Coronary artery (tissue), 2 donors: ENCODE data around the gene NMT2.

ENCODE experiments used
- DNase-seq: peaks from one replicate; pipeline ENCODE4 v3.0.0-alpha.2; 2017; ENCODE audit warnings: low spot score
- H3K27ac ChIP-seq, 2 donors: fragments of 200-600 bp; sonication (generic); one replicate each; pipeline ENCODE4 v1.5.1; 2016 to 2019
- H3K4me3 ChIP-seq: fragments of 200-600 bp; sonication (generic); 2 replicates; pipeline ENCODE4 v1.5.1; 2016; ENCODE audit warnings: mild to moderate bottlenecking, moderate library complexity
- CTCF ChIP-seq: fragments of 200-600 bp; sonication (generic); IDR thresholded peaks from one replicate; pipeline ENCODE4 v1.5.1; 2019; ENCODE audit warnings: antibody characterized with exemption

The NMT2 gene

DNA sequence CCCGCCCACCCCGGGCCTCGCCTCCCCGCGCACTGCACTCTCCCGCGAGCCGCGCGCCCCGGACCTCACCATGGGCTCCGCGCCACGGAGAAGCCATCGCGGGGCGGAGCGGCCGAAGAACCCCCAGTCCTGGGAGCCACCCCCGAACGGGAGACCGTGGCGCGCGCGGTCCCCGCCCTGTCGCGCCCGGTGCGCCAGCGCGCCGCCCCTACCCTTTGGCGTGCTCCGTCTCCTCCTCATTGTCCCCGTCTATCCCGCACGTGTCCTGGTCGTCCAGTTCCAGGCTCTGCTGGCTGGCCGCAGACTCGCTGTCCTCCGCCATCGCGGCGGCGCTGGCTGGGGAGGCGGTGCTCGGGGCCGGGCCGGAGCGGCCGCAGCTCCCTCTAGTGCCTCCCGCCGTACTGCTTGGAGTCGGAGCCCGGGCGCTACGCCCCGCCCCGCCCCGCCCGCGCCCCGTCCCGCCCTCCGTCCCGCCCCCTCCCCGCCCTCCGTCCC lies at the start of gene NMT2:
NMT2 (minus strand) TSS at position 403 of the 495 bp plus-strand sequence; CDS start at position 322, 81 bp downstream.
- peak within 1 kb of the TSS; percentile 97 for H3K4me3 ChIP-seq
- H3K27ac ChIP-seq: peak within 1 kb of the TSS; percentile 44 to 91
- TF ChIP-seq CTCF: no peak
- DNase-seq: peak; percentile 94

- H3K4me3 ChIP-seq: no peak overlapping the region
- DNase-seq: no peak
- no peak for TF ChIP-seq CTCF
- no peak overlapping the region for H3K27ac ChIP-seq
These were observed 48.2 kb upstream of the NMT2 start for GRCh38 chr10:15216700-15217099.

- DNase-seq: no peak
- no peak overlapping the region for H3K4me3 ChIP-seq
- H3K27ac ChIP-seq: no peak overlapping the region
- TF ChIP-seq CTCF: no peak
These were observed 45.7 kb upstream of the NMT2 start for GRCh38 chr10:15214237-15214636.

- DNase-seq: no peak
- Histone ChIP-seq H3K4me3 (no peak overlapping the region), H3K27ac (no peak overlapping the region)
- TF ChIP-seq CTCF: no peak
These were observed 45.0 kb upstream of the NMT2 start for GRCh38 chr10:15213461-15213861.

- DNase-seq: no peak
- H3K27ac ChIP-seq: no peak overlapping the region
- TF ChIP-seq CTCF: no peak
- H3K4me3 ChIP-seq: no peak overlapping the region
These were observed 43.0 kb upstream of the NMT2 start for GRCh38 chr10:15211464-15211979.

GRCh38 chr10:15210521-15210920 lies 42.0 kb upstream of the NMT2 start:
- H3K4me3 ChIP-seq: no peak overlapping the region
- no peak for DNase-seq
- no peak overlapping the region for H3K27ac ChIP-seq
- TF ChIP-seq CTCF: no peak

DNA sequence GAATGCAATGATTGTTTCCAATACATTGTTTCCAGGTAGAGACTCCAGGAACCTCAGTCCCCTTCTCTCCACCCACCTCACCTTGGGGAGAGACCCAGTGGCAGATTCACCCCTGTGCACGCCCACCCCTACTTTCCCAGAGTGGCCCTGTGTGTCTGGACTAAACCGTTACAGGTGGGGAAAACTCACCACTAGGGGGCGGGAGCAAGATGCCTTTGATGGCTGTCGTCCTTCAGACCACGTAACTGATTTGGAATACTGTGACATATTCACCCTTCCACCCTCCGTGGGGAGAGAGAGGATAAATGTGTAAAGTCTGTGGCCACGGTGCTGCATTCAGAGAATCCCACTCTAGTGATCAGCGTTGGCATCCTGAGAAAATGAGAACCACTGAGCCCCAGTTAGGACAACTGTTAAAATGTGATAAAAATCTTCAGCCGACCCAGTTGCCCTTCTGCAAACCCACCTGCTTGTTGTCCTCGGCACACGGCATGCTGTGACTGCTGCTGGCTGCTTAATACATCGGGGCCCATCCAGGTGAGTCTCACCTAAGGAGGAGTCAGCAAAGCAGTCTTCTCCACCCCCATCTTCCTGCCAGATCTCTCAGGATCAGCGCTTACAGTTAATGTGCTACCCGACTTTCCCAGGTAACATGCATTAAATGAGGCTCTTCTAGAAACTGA lies 41.5 kb upstream of the NMT2 start:
- TF ChIP-seq CTCF: peak; percentile 81
- H3K27ac ChIP-seq: no peak overlapping the region
- no peak for DNase-seq
- H3K4me3 ChIP-seq: peak overlapping the region; percentile 27
